K562 (cell line): ENCODE measurements around the gene EEF2K. TPM values are rescaled to one million over a fixed set of nuclear protein-coding genes. Genes with fewer than 3 reads are reported as not detected.

Source experiments
- ATAC-seq: fragments of 200-7000 bp; cut with Tn5 transposase; 3 replicates; pipeline ENCODE4 v1.9.1; 2020; ENCODE audit warnings: moderate library complexity
- BruUV-seq: library from RNA; stranded (reverse); fragments of 400-500 nt; replicated peaks from 2 replicates; lab custom pipeline; 2021; lab: Mats Ljungman, UMichigan
- CTCF ChIA-PET: fragments of 300-600 bp; formaldehyde crosslinking; extraction: SDS; loops from one replicate; lab custom pipeline; 2021; ENCODE audit warnings: low intra/inter-chr PET ratio; lab: Yijun Ruan, JAX
- POLR2A ChIA-PET: fragments of 300-600, 350-650 bp; sonication (Branson Sonifier 250); formaldehyde crosslinking; extraction: SDS; loops from one replicate; lab custom pipeline; 2021; ENCODE audit warnings: antibody characterized with exemption, inconsistent platforms; lab: Yijun Ruan, JAX
- DNase-seq, 4 experiments: peaks; one replicate each; pipeline versions ENCODE4 v3.0.0 to v3.0.0-alpha.2; 2011 to 2018; ENCODE audit warnings: low spot score in 3 of 4, mixed read lengths in 3 of 4; ENCODE audit errors: extremely low read depth in 1 of 4
- FAIRE-seq: peaks from 2 replicates; lab custom pipeline; 2011; peaks lifted over from hg19 to GRCh38; lab: Jason Lieb, UNC
- H2AFZ ChIP-seq: 2 replicates; pipeline ENCODE4 v1.6.0; 2011; ENCODE audit warnings: low read depth, low read length, control low read depth, inconsistent platforms
- H3K27ac ChIP-seq: fragments of 200-600 bp; 3 replicates; pipeline ENCODE4 v1.8.0; 2011; ENCODE audit warnings: low read depth, mild to moderate bottlenecking, control low read depth, inconsistent platforms, low read length, moderate library complexity, mixed read lengths; ENCODE audit errors: extremely low read depth
- H3K27me3 ChIP-seq, 2 experiments: fragments of 300-600 bp in 1 of 2; 2 replicates in 1 of 2; 3 replicates in 1 of 2; pipeline versions ENCODE4 v1.6.0 to v1.8.0; 2011; ENCODE audit warnings: inconsistent platforms in 2 of 2, low read length in 2 of 2, mild to moderate bottlenecking in 1 of 2, mixed read lengths in 1 of 2, moderate library complexity in 1 of 2; ENCODE audit not compliant: control insufficient read depth in 2 of 2, insufficient read depth in 2 of 2
- H3K36me3 ChIP-seq: fragments of 300-600 bp; 3 replicates; pipeline ENCODE4 v1.8.0; 2011; ENCODE audit warnings: mild to moderate bottlenecking, low read length, inconsistent platforms; ENCODE audit not compliant: control insufficient read depth, insufficient read depth
- H3K4me1 ChIP-seq, 2 experiments: fragments of 200-600 bp in 1 of 2; replicated peaks in 1 of 2; 2 replicates in 1 of 2; 3 replicates in 1 of 2; pipeline versions ENCODE4 v1.5.1 to v1.8.0; 2011; ENCODE audit warnings: inconsistent platforms in 2 of 2, low read length in 2 of 2, mild to moderate bottlenecking in 1 of 2, mixed read lengths in 1 of 2, moderate library complexity in 1 of 2; ENCODE audit not compliant: control insufficient read depth in 2 of 2, insufficient read depth in 2 of 2
- H3K4me2 ChIP-seq: 2 replicates; pipeline ENCODE4 v1.6.1; 2011; ENCODE audit warnings: low read length, control low read depth, inconsistent platforms, mixed read lengths; ENCODE audit not compliant: insufficient read depth
- H3K4me3 ChIP-seq: fragments of 200-600 bp; sonication (generic), shearing (Covaris generic); 2 replicates; pipeline ENCODE4 v1.5.1; 2016; ENCODE audit warnings: control low read depth, inconsistent platforms
- H3K79me2 ChIP-seq: fragments of 200-600 bp; 3 replicates; pipeline ENCODE4 v1.8.0; 2011; ENCODE audit warnings: low read length, inconsistent platforms; ENCODE audit not compliant: control insufficient read depth, insufficient read depth
- H3K9ac ChIP-seq, 2 experiments: 2 replicates each; pipeline versions ENCODE4 v1.6.0 to v1.6.1; 2011; ENCODE audit warnings: low read depth in 2 of 2, low read length in 2 of 2, control low read depth in 1 of 2, inconsistent platforms in 1 of 2, mild to moderate bottlenecking in 1 of 2, mixed read lengths in 1 of 2; ENCODE audit not compliant: insufficient read depth in 1 of 2
- H3K9me1 ChIP-seq: one replicate; pipeline ENCODE4 v1.6.0; 2011; ENCODE audit warnings: inconsistent platforms, mild to moderate bottlenecking, low read length, moderate library complexity; ENCODE audit not compliant: control insufficient read depth, insufficient read depth
- H3K9me3 ChIP-seq: replicated peaks from 2 replicates; pipeline ENCODE4 v1.5.1; 2011; ENCODE audit warnings: low read depth, low read length, inconsistent platforms; ENCODE audit not compliant: control insufficient read depth, insufficient read depth
- H4K20me1 ChIP-seq: replicated peaks from 2 replicates; pipeline ENCODE4 v1.6.1; 2011; ENCODE audit warnings: low read length, inconsistent platforms, mixed read lengths; ENCODE audit not compliant: control insufficient read depth, insufficient read depth
- POLR2G ChIP-seq: fragments of 200-400 bp; formaldehyde crosslinking; IDR thresholded peaks from 2 replicates; pipeline ENCODE4 v1.6.1; 2017; ENCODE audit warnings: low read depth, mild to moderate bottlenecking, antibody characterized with exemption, low read length, moderate library complexity
- RBFOX2 ChIP-seq: fragments of 200-400 bp; formaldehyde crosslinking; IDR thresholded peaks from 2 replicates; pipeline ENCODE4 v1.6.1; 2017; ENCODE audit warnings: low read depth, mild to moderate bottlenecking, low read length, moderate library complexity
- RBM25 ChIP-seq: fragments of 200-400 bp; formaldehyde crosslinking; IDR thresholded peaks from 2 replicates; pipeline ENCODE4 v1.6.1; 2018; ENCODE audit warnings: low read length, low read depth, moderate library complexity; ENCODE audit not compliant: severe bottlenecking
- ZFP36 ChIP-seq: fragments of 150-350 bp; IDR thresholded peaks from 2 replicates; pipeline ENCODE4 v1.6.1; 2018; ENCODE audit warnings: low read length, low read depth; ENCODE audit not compliant: partially characterized antibody
- ZNF239 ChIP-seq: fragments of 250-450 bp; sonication (Bioruptor Pico); IDR thresholded peaks from 2 replicates; pipeline ENCODE4 v1.4.0; 2020; ENCODE audit warnings: mild to moderate bottlenecking
- WGBS: fragments of 100-300 bp; shearing (Covaris generic); methylation state at CpG from one replicate; pipeline ENCODE4 v1.1.6; 2016; ENCODE audit warnings: low coverage, mixed read lengths; ENCODE audit not compliant: insufficient coverage; ENCODE audit errors: missing lambda C conversion rate; 5-methylcytosine and 5-hydroxymethylcytosine counted together
- in situ Hi-C: fragments of 300-500 bp; cut with MboI; formaldehyde crosslinking; loops from 4 replicates; pipeline ENCODE4 v1.15.0; 2018; ENCODE audit warnings: inconsistent platforms, mixed read lengths
- intact Hi-C: fragments of 100-400 bp; cut with micrococcal nuclease; formaldehyde crosslinking; loops from 2 replicates; pipeline ENCODE4 v1.14.2; 2022
- polyA plus RNA-seq, 8 experiments: library from polyadenylated mRNA; depleted of rRNA in 4 of 8; stranded (reverse) in 5 of 8; unstranded in 3 of 8; fragments of >200 nt; fragmentation: Nextera tagmentation in 2 of 8; fragmentation: Illumina TruSeq in 1 of 8; extraction: Ambion mirVana in 2 of 8; extraction: Trizol in 1 of 8; gene quantifications; 2 replicates each; pipeline versions ENCODE4 v1.2.1 to v1.2.3, GENCODE V29; 2011 to 2014; ENCODE audit warnings: inconsistent platforms in 1 of 8, missing spikeins in 1 of 8
- total RNA-seq, 7 experiments: library from RNA; depleted of rRNA in 6 of 7; stranded (reverse); fragments of >200 nt in 6 of 7; fragmentation: Illumina TruSeq in 2 of 7; extraction: Trizol in 2 of 7; gene quantifications; 2 replicates each; pipeline versions ENCODE4 v1.2.1 to v1.2.3, GENCODE V29; 2011 to 2021; ENCODE audit warnings: low replicate concordance in 1 of 7
- TF ChIP-seq, protein P1 (sequence below): sonication (generic); formaldehyde crosslinking; IDR thresholded peaks from 2 replicates; pipeline ENCODE4 v1.8.1; 2023; ENCODE audit warnings: mild to moderate bottlenecking, missing genetic modification reagents

The EEF2K gene
- total and polyA plus RNA-seq, 9 of the 15 experiments (the other 6 are each of a cell fraction or from before 2014, with no cell fraction given): 3.0 to 35.2 (median 12.2) TPM

DNA sequence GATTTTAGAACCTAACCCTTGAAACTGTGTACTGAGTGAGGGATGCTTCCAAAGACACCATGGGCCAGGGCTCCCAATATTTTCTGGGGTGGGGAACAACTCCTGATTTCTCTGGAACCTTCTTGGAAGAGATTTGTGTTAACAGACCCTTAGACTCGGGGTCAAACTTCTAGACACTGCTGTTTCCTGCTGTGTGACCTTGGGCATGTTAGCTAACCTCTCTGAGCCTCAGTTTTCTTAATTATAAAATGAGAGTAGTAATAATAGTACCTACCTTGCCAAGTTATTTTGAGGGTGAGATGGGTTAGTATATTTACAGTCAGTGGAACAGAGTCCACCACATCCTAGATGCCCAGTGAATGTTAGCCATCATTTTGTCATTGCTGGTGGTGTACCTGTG is 109.9 kb downstream of the EEF2K start:
- no peak for TF ChIP-seq ZNF239 (CRISPR knock-in tag)
- peak; percentile 90 for TF ChIP-seq RBM25
- peak; percentile 88 for TF ChIP-seq ZFP36
- Histone ChIP-seq H3K27me3 (no peaks in the 10 kb centered on the region), H3K9me1 (no peaks in the 10 kb centered on the region), H3K9me3 (no peaks in the 10 kb centered on the region), H3K4me3 (no peak overlapping the region), H3K4me2 (no peak overlapping the region), H2AFZ (no peak overlapping the region), H3K9ac (no peak overlapping the region; a peak in 1 of 4 replicates), H3K4me1 (peaks cover 3 to 14% of the 10 kb centered on the region in 2 experiments; a peak in 3 of 5 replicates), H3K79me2 (peaks cover 2% of the 10 kb centered on the region), H3K27ac (no peak overlapping the region), H3K36me3 (peaks cover 94% of the 10 kb centered on the region; the same call in 2 of the 3 replicates), H4K20me1 (peaks cover 11% of the 10 kb centered on the region; the same call in 1 of the 2 replicates)
- DNase-seq (no peak), FAIRE-seq (no peak), ATAC-seq (no peak)
- ChIA-PET CTCF (no interaction called here), POLR2A (interaction anchor here (0.9 kb wide), 1 partner anchor 29 kb away, joined by 3 read pairs; no protein-coding TSS in a partner anchor)
- no TSS peak for BruUV-seq
- 100% methylated on average over 1 of the region's 1 CpG for WGBS
- in situ Hi-C loops (loop anchor here (10.0 kb wide), 1 partner anchor 1161 kb away; the partner anchor contains the start of genes DNAH3 and LDAF1), intact Hi-C loops (no loop called here)

DNA sequence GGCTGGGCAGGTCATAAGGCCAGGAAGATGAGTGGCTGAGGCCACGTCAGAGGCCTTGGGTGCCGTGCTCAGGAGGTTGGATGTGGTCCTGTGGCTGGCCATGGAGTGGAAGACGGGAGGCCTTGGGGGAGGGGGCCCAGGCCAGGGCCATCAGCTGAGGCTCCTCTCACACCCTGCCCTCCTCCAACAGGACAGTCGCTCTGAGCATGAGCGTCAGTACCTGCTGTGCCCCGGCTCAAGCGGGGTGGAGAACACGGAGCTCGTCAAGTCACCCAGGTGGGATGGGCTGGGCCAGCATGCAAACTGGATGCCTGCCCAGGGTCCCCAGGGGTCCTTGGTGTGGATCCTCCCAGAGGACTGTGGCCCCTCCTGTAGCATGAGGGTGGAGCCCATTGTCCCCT is 110.3 kb downstream of the EEF2K start:
- Histone ChIP-seq H3K79me2 (peaks cover 6% of the 10 kb centered on the region), H3K36me3 (peaks cover 95% of the 10 kb centered on the region), H4K20me1 (peaks cover 16% of the 10 kb centered on the region; the same call in 1 of the 2 replicates), H2AFZ (no peak overlapping the region), H3K9me3 (no peaks in the 10 kb centered on the region), H3K4me2 (no peak overlapping the region), H3K9me1 (no peaks in the 10 kb centered on the region), H3K27me3 (no peaks in the 10 kb centered on the region), H3K9ac (peak overlapping the region in 1 of 2 experiments; percentile 46; a peak in 1 of 4 replicates), H3K4me3 (no peak overlapping the region), H3K4me1 (peaks cover 3 to 14% of the 10 kb centered on the region in 2 experiments; a peak in 4 of 5 replicates)
- POLR2A ChIA-PET: no interaction called here
- no peak for FAIRE-seq
- no peak for ATAC-seq
- BruUV-seq: no TSS peak
- DNase-seq: peak in 1 of 4 experiments; percentile 20
- CTCF ChIA-PET: no interaction called here
- TF ChIP-seq RBFOX2 (peak; percentile 41; the same call in 1 of the 2 replicates), POLR2G (peak; percentile 31)
- TF ChIP-seq, protein P1, sequence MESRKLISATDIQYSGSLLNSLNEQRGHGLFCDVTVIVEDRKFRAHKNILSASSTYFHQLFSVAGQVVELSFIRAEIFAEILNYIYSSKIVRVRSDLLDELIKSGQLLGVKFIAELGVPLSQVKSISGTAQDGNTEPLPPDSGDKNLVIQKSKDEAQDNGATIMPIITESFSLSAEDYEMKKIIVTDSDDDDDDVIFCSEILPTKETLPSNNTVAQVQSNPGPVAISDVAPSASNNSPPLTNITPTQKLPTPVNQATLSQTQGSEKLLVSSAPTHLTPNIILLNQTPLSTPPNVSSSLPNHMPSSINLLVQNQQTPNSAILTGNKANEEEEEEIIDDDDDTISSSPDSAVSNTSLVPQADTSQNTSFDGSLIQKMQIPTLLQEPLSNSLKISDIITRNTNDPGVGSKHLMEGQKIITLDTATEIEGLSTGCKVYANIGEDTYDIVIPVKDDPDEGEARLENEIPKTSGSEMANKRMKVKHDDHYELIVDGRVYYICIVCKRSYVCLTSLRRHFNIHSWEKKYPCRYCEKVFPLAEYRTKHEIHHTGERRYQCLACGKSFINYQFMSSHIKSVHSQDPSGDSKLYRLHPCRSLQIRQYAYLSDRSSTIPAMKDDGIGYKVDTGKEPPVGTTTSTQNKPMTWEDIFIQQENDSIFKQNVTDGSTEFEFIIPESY: no peak
- TF ChIP-seq, all 486 proteins: peak for 2
- no peak overlapping the region for H3K27ac ChIP-seq
- WGBS: 88% methylated on average over 7 of the region's 9 CpGs
- in situ Hi-C loops (loop anchor here (10.0 kb wide), 1 partner anchor 1162 kb away; the partner anchor contains the start of genes DNAH3 and LDAF1), intact Hi-C loops (no loop called here)
